Stimulated activated CD4-positive, alpha-beta T cell treated with anti-CD3 and anti-CD28 coated beads, Interleukin-2, amount 100 ng/mL, for 48 hours (primary cell): ENCODE data around the gene HOXB9.

ENCODE experiments used
- DNase-seq, 2 donors: peaks; one replicate each; pipeline ENCODE4 v3.0.0-alpha.2; 2020

The HOXB9 gene

GRCh38 chr17:48639136-48639535 is 13.0 kb upstream of the HOXB9 start:
- no peak for DNase-seq

- no peak for DNase-seq
These were observed 11.4 kb upstream of the HOXB9 start for GRCh38 chr17:48637323-48638260.

GRCh38 chr17:48636177-48637018 is 10.2 kb upstream of the HOXB9 start:
- peak; percentile 80 to 88 for DNase-seq

GRCh38 chr17:48634493-48635208 is 8.5 kb upstream of the HOXB9 start:
- DNase-seq, result no peak

GRCh38 chr17:48633266-48633677 is 7.1 kb upstream of the HOXB9 start:
- no peak for DNase-seq

- DNase-seq, result no peak
These were observed 6.6 kb upstream of the HOXB9 start for GRCh38 chr17:48632579-48633265.

GRCh38 chr17:48631693-48632578 is 5.8 kb upstream of the HOXB9 start:
- no peak for DNase-seq

GRCh38 chr17:48630925-48631692 is 5.0 kb upstream of the HOXB9 start:
- no peak for DNase-seq

- DNase-seq, result no peak
These were observed 4.1 kb upstream of the HOXB9 start for GRCh38 chr17:48630009-48630924.

GRCh38 chr17:48629411-48629759 is 3.2 kb upstream of the HOXB9 start:
- DNase-seq, result no peak

GRCh38 chr17:48628649-48629410 is 2.7 kb upstream of the HOXB9 start:
- DNase-seq, result no peak

GRCh38 chr17:48627623-48628521 is 1.7 kb upstream of the HOXB9 start:
- DNase-seq, result no peak

- no peak for DNase-seq
These were observed 1.0 kb upstream of the HOXB9 start for GRCh38 chr17:48627118-48627597.

GRCh38 chr17:48625495-48626244 is 488 bp downstream of the HOXB9 start:
- peak in 1 of 2 donors; percentile 48 for DNase-seq

GRCh38 chr17:48624544-48625494 is 1.3 kb downstream of the HOXB9 start:
- no peak for DNase-seq

- no peak for DNase-seq
These were observed 2.0 kb downstream of the HOXB9 start for GRCh38 chr17:48624118-48624517.
